ENCODE results near the gene BMERB1.

DNA sequence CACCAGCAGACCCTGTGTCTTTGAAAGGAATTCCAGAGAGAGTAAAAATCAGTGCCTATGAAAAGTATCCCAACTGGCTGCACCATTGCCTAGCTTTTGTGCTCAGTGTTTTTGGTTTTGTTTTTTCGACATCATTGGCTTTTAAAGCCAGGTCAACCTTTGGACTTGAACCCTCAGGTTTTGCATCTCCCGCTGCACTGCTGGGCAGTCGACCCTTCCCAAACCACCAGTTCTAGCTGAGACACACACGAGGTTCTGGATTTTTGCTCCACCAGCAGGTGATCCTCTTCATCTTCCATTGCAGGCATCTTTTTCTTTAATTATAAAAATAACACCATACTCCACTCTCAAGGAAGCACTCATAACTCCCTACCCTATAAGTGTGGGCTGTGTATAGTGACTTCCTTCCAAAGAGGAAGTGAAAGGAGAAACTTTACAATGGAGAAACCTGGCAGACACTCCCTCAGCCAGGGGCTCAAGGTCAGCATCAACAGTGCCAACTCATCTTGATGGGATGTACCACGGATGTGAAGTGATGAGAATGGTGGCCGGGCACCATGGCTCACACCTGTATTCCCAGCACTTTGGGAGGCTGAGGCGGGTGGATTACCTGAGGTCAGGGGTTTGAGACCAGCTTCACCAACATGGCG is 57.8 kb downstream of the BMERB1 start:
- TF ChIP-seq, protein P1, sequence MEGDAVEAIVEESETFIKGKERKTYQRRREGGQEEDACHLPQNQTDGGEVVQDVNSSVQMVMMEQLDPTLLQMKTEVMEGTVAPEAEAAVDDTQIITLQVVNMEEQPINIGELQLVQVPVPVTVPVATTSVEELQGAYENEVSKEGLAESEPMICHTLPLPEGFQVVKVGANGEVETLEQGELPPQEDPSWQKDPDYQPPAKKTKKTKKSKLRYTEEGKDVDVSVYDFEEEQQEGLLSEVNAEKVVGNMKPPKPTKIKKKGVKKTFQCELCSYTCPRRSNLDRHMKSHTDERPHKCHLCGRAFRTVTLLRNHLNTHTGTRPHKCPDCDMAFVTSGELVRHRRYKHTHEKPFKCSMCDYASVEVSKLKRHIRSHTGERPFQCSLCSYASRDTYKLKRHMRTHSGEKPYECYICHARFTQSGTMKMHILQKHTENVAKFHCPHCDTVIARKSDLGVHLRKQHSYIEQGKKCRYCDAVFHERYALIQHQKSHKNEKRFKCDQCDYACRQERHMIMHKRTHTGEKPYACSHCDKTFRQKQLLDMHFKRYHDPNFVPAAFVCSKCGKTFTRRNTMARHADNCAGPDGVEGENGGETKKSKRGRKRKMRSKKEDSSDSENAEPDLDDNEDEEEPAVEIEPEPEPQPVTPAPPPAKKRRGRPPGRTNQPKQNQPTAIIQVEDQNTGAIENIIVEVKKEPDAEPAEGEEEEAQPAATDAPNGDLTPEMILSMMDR (IDR thresholded peaks at IDR 0.05; ENCODE audit: poor library complexity): no peak
- TF ChIP-seq EZH2 (IDR thresholded peaks at IDR 0.05; ENCODE audit: borderline replicate concordance): no peak
